Activated T-helper 17 cell treated with anti-CD3 and anti-CD28 coated beads, Interleukin-2, amount 50 U/mL, for 72 hours (primary cell): ENCODE data around the gene XPNPEP3. TPM values are rescaled to one million over a fixed set of nuclear protein-coding genes. Genes with fewer than 3 reads are reported as not detected.
A peak's percentile ranks its signal among the peaks of the same experiment; 100 is the strongest.

ENCODE experiments used
- ATAC-seq: fragments of 150-1000 bp; cut with Tn5 transposase; replicated peaks from 2 replicates; pipeline ENCODE4 v1.10.0; 2021; ENCODE audit warnings: mild to moderate bottlenecking, moderate library complexity
- H3K27ac Mint-ChIP-seq: one replicate; pipeline ENCODE4 v1.8.0; 2022; ENCODE audit warnings: mixed read lengths
- H3K27me3 Mint-ChIP-seq: one replicate; pipeline ENCODE4 v1.8.0; 2022; ENCODE audit warnings: mixed read lengths
- H3K36me3 Mint-ChIP-seq: one replicate; pipeline ENCODE4 v1.8.0; 2022; ENCODE audit warnings: low read depth, mild to moderate bottlenecking, mixed read lengths
- H3K4me1 Mint-ChIP-seq: one replicate; pipeline ENCODE4 v1.8.0; 2022; ENCODE audit warnings: mixed read lengths
- H3K4me3 Mint-ChIP-seq: one replicate; pipeline ENCODE4 v1.8.0; 2022; ENCODE audit warnings: mild to moderate bottlenecking, mixed read lengths
- H3K9me3 Mint-ChIP-seq: one replicate; pipeline ENCODE4 v1.8.0; 2022; ENCODE audit warnings: mixed read lengths
- total RNA-seq, 2 donors: library from RNA; stranded (reverse); gene quantifications; one replicate each; pipeline ENCODE4 v1.2.3, GENCODE V29; 2022

XPNPEP3 gene
- total RNA-seq, 2 donors from 2014 or later: 11.9 to 15.7 TPM

GRCh38 chr22:40976866-40977700 lies 120.1 kb downstream of the XPNPEP3 start:
- Mint-ChIP-seq H3K4me3 (no peak overlapping the region), H3K9me3 (no peaks in the 10 kb centered on the region), H3K36me3 (peaks cover 16% of the 10 kb centered on the region), H3K4me1 (no peaks in the 10 kb centered on the region), H3K27ac (peak overlapping the region; percentile 66), H3K27me3 (no peaks in the 10 kb centered on the region)
- peak; percentile 84 for ATAC-seq

- no peaks in the 10 kb centered on the region for H3K9me3 Mint-ChIP-seq
- no peaks in the 10 kb centered on the region for H3K36me3 Mint-ChIP-seq
- ATAC-seq: no peak
- no peaks in the 10 kb centered on the region for H3K27me3 Mint-ChIP-seq
- no peak overlapping the region for H3K27ac Mint-ChIP-seq
- no peaks in the 10 kb centered on the region for H3K4me1 Mint-ChIP-seq
- H3K4me3 Mint-ChIP-seq: no peak overlapping the region
These were observed 122.2 kb downstream of the XPNPEP3 start for GRCh38 chr22:40979198-40979597.

GRCh38 chr22:40979871-40980270 lies 122.9 kb downstream of the XPNPEP3 start:
- H3K4me1 Mint-ChIP-seq: no peaks in the 10 kb centered on the region
- no peak overlapping the region for H3K27ac Mint-ChIP-seq
- H3K9me3 Mint-ChIP-seq: no peaks in the 10 kb centered on the region

More at GRCh38 chr22:40979871-40980270, 122.9 kb downstream of the XPNPEP3 start:
- H3K27me3 Mint-ChIP-seq: no peaks in the 10 kb centered on the region
- no peak overlapping the region for H3K4me3 Mint-ChIP-seq
- no peaks in the 10 kb centered on the region for H3K36me3 Mint-ChIP-seq
- no peak for ATAC-seq

Other genes with a start within 250 kb of the XPNPEP3 start
- gene MRTFA, start 220.4 kb upstream of the XPNPEP3 start, total RNA-seq: 10 to 100 TPM; 38.5 to 57.4 TPM
- gene MCHR1, start 177.7 kb upstream of the XPNPEP3 start, total RNA-seq: not detected
- 10 to 100 TPM; 19.4 to 40.9 TPM for gene SLC25A17, start 37.8 kb upstream of the XPNPEP3 start, total RNA-seq
- 100 to 1,000 TPM; 224 to 229 TPM for gene ST13, start 509 bp upstream of the XPNPEP3 start, total RNA-seq
- gene DNAJB7, start 5.0 kb downstream of the XPNPEP3 start, total RNA-seq: not detected
- 10 to 100 TPM; 70.8 to 93.0 TPM for gene RBX1, start 94.2 kb downstream of the XPNPEP3 start, total RNA-seq
- 10 to 100 TPM; 58.6 to 77.2 TPM for gene EP300, start 235.4 kb downstream of the XPNPEP3 start, total RNA-seq